Measurements from ENCODE around the gene PXDN.

PXDN gene

DNA sequence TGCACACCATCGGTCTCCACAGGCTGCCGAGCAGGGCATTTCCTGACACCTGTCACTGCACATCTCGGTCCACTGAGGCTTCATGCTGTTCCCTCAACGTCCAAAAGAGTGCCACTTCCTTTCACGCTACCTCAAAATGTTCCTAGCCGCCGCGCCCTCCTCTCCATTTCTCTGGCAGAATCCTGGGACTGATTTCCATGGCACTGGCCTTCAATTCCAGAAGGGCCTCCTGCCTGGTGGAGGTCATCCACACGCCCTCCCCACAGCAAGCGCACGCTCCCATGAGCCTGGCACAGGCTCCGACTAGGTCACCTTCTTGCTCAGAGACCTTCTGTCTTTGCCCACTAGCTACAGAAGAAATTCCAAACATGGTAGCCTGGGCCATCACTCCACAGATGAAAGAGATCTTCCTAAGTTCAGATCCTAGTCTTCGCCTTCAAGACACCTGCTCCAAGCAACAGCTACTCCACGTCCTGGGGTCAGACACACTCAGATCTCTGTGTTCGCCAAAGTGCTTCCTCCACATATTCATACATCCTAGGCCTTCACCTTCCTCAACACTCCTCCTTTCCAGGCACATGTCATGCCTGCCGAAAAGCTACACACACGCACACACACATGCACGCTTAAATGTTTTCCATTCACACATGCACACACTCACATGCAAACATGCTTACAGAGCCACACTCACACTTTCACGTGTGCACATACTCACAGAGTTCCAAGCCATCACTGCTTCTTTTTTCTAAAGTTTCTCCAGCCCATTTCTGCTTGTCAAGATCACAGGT, 94.0 kb downstream of the PXDN start:
- H3K36me3 ChIP-seq (ENCODE audit: insufficient read depth, low read length): peaks cover 63% of the 10 kb centered on the region
- no peaks in the 10 kb centered on the region for H3K27me3 ChIP-seq (ENCODE audit: control insufficient read depth, insufficient read depth, low read length)
- H3K4me1 ChIP-seq (ENCODE audit: control insufficient read depth, insufficient read depth, low read length): peaks cover 66% of the 10 kb centered on the region
- no peak overlapping the region for H3K4me2 ChIP-seq (ENCODE audit: low read length)
- no peak overlapping the region for H3K9ac ChIP-seq (ENCODE audit: low read depth, low read length)
- H3K9me3 ChIP-seq (replicated peaks; ENCODE audit: low read length): no peaks in the 10 kb centered on the region
- H3K4me3 ChIP-seq (ENCODE audit: low read length): no peak overlapping the region

DNA sequence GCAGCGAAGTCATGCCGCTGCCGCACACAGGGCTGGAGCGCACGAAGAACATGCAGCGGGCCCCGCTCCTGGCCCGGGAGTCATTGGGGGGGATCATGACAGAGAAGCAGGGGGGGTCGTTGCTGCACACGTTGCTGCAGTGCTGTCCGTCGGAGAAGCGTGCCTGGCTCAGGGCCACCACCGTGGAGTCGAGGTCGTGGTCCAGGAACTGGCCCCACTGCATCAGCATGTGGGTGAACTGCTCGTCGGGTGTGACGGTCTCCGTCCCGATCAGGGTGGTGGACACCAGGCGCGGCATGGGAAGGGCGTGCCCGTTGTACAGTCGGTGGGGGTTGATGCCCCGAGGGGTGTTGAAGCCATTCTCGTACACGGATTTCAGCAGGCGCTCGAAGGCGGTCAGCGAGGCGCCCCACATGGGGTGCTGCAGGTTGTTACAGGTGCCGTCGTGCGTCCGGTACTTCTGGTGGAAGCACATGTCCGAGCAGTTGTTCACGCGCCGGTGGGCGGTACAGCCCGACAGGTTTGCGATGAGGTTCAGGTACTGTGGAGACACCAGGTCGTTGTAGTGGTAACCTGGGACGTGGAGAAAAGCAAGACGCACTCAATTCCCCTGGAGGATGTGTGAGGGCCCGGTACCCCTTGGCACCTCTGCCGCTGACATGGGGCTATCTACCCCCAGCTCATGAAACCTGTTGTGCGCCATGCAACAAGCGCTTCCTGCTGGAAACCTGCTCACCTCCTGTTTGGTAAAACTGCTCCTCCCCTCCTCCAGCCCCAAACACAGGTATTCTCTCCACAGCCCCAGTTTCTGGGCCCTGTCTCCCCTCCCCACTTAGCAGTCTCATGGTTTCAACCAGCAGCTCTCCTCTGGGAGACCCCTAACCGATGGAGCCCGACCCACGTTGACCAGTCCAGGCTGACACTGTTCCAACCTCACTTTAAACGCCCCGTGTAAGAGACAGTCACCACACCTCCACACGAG, 94.9 kb downstream of the PXDN start:
- Histone ChIP-seq H3K36me3 (ENCODE audit: insufficient read depth, low read length) (peaks cover 64% of the 10 kb centered on the region), H3K4me3 (ENCODE audit: low read length) (no peak overlapping the region), H3K27me3 (ENCODE audit: control insufficient read depth, insufficient read depth, low read length) (no peaks in the 10 kb centered on the region), H3K4me2 (ENCODE audit: low read length) (no peak overlapping the region), H3K4me1 (ENCODE audit: control insufficient read depth, insufficient read depth, low read length) (peaks cover 58% of the 10 kb centered on the region), H3K9ac (ENCODE audit: low read depth, low read length) (no peak overlapping the region), H3K9me3 (replicated peaks; ENCODE audit: low read length) (no peaks in the 10 kb centered on the region)

DNA sequence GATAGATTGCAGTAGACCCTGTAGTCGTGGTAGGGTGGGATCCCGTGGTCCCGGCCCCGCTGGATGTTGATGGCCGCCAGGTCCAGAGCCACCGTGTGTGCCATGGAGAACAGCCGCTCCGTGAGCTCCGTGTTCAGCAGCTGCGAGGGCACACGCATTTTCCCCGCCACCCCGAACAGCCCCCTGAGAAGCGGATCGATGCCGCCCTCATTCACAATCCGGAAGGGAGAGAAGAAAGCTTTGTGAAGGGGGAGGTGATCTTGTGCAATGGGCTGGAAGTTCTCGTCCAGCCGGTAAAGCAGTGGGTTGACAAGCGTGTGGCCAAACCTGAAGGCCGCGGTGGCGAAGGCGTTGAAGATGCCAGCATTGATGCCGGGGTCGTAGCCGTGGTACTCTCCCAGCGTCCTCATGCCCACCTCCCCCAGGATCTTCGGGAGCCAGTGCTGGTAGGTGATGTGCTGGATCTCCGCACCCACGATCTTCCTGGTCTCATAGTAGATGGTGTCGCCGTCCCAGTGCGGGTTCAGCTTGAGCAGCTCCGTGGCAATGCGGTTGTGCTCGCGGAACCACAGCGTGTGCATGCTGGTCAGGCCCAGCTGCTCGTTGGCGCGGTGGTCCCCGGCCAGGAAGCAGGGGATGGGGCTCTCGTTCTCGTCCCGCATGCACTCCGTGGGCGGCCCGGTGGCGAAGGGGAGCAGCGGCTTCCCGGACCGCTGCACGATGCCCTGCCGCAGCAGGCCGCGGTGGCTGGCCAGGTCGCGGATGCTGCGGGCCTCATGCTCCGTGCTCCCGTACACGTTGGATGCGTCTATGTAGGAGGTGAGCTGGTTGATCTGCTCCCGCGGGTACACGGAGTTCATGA, 95.8 kb downstream of the PXDN start:
- H3K27me3 ChIP-seq (ENCODE audit: control insufficient read depth, insufficient read depth, low read length): no peaks in the 10 kb centered on the region
- peaks cover 71% of the 10 kb centered on the region for H3K36me3 ChIP-seq (ENCODE audit: insufficient read depth, low read length)
- no peaks in the 10 kb centered on the region for H3K9me3 ChIP-seq (replicated peaks; ENCODE audit: low read length)
- H3K4me2 ChIP-seq (ENCODE audit: low read length): no peak overlapping the region
- H3K4me1 ChIP-seq (ENCODE audit: control insufficient read depth, insufficient read depth, low read length): peaks cover 51% of the 10 kb centered on the region
- no peak overlapping the region for H3K9ac ChIP-seq (ENCODE audit: low read depth, low read length)
- no peak overlapping the region for H3K4me3 ChIP-seq (ENCODE audit: low read length)

DNA sequence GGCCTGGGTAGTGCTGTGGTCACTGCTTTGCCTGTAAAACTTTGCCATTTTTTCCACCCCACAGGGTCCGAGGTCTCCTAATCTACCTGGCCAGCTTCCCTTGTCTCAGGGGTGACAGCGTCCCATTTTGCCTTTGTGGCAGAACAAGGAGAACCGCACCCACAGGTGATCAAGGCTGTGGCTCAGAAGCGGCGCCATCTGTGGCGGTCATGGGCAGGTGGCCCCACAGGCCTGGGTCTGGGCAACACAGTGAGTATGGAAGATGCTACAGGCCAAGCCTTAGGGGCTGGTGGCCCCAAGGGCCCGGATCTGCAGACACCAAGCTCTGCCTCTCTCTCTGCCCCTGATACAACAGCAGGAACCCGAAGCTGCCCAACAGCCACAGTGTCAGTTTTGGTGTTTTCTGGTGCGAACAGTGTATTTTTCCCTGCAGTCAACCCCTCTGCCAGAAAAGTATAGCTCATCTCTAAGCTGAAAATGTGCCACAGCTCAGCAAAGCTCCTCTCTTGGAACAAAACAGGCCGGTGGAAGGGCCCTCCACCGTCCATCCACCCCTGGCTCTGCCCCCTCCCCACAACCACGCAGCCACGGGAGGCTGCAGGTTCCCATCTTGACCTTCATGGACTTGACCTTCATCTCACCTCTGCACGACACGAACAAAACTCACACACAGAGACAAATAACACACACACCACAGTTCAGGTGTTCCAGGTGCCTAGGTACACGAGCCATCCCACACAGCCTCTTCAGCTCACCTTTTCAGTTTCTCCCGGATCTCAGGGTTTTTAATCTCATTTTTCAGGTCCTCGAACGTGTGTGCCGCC, 96.7 kb downstream of the PXDN start:
- Histone ChIP-seq H3K9ac (ENCODE audit: low read depth, low read length) (no peak overlapping the region), H3K4me2 (ENCODE audit: low read length) (no peak overlapping the region), H3K36me3 (ENCODE audit: insufficient read depth, low read length) (peaks cover 79% of the 10 kb centered on the region), H3K9me3 (replicated peaks; ENCODE audit: low read length) (no peaks in the 10 kb centered on the region), H3K27me3 (ENCODE audit: control insufficient read depth, insufficient read depth, low read length) (no peaks in the 10 kb centered on the region), H3K4me1 (ENCODE audit: control insufficient read depth, insufficient read depth, low read length) (peaks cover 51% of the 10 kb centered on the region), H3K4me3 (ENCODE audit: low read length) (no peak overlapping the region)

DNA sequence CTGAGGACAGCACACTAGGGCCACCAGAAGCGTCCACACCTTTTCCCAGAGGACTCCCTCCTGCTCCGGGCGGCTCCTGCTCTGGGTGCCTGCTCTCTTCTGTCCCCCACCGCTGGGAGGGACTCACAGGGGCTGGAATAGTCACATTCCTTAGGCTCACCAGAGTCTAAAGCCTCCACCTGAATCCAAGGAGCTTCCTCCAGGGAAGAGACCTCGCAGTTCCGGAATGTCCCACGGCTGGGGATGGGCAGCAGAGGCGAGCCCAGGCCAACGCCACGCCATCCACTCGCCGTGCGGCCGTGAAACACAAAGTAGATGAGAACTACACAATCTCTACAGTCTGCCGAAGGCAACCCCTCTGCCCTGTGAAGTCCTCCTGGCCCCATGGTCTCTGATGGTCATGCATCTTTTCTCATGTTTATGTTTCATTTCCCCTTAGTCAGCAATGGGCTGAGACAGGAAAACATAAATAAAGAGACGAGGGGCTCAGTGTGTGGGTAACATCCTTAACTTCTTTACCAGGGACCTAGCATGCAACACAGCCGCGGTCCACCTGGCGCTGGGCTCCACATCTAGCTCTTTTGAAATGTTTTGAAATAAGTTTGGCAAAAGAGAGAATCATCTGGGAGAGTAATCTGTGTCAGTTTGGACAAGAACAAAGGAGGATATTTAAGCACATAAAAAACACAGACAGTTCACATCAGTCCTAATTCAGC, 98.4 kb downstream of the PXDN start:
- peak overlapping the region; percentile 47 for H3K4me2 ChIP-seq (ENCODE audit: low read length)
- H3K27me3 ChIP-seq (ENCODE audit: control insufficient read depth, insufficient read depth, low read length): no peaks in the 10 kb centered on the region
- H3K36me3 ChIP-seq (ENCODE audit: insufficient read depth, low read length): peaks cover 72% of the 10 kb centered on the region
- peak overlapping the region; percentile 22 for H3K9ac ChIP-seq (ENCODE audit: low read depth, low read length)
- no peak overlapping the region for H3K4me3 ChIP-seq (ENCODE audit: low read length)
- no peaks in the 10 kb centered on the region for H3K9me3 ChIP-seq (replicated peaks; ENCODE audit: low read length)
- H3K4me1 ChIP-seq (ENCODE audit: control insufficient read depth, insufficient read depth, low read length): peaks cover 47% of the 10 kb centered on the region

DNA sequence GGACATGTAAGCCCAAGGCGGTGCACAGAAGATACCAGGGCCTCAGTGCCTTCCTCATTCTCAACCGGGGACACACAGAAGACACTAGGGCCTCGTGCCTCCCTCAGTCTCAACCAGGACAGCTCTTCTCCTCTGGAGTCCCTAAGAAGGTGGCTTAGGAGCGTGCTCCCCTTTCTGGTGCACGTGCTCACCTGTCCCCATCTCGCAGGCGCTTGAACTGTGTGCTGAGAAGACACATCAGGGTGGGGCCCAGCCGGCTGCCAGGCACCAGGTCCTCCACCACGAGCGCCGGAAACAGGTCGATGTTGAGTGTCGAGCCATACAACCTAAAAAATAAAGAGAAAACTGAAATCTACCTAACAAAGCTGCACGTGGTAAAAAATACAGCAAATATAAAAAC, 99.9 kb downstream of the PXDN start:
- peaks cover 70% of the 10 kb centered on the region for H3K36me3 ChIP-seq (ENCODE audit: insufficient read depth, low read length)

DNA sequence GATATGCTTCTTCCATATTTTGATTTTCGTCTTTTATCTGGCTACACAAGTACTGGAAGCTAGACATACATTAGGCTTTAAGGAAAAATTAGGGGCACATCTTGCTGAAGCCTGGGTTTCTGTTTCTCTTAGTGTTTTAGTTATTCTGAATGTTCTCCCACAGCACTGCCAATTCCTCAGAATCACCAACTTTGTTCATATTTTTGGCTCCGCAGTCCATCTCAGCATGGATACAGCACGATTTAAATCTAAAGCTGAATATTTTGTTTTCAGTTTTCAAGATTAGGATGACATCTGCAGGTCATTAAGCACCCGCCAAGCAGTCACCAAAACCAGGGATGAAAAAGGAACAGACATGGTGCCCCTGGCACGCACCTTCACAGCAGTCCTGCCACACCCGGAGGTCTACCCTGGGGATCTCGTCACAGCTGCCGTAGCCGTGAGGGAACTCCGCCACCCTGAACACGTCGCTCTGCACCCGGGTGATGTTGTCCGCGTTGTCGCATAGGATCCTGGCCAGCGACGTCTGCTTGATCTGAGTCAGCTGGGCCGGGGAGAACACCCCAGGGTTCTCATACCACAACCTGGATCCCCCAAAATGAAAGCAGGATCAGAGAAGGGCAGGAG, 101.2 kb downstream of the PXDN start:
- Histone ChIP-seq H3K27me3 (ENCODE audit: control insufficient read depth, insufficient read depth, low read length) (no peaks in the 10 kb centered on the region), H3K4me3 (ENCODE audit: low read length) (peak overlapping the region; percentile 4), H3K9me3 (replicated peaks; ENCODE audit: low read length) (no peaks in the 10 kb centered on the region), H3K4me1 (ENCODE audit: control insufficient read depth, insufficient read depth, low read length) (peaks cover 46% of the 10 kb centered on the region), H3K9ac (ENCODE audit: low read depth, low read length) (peak overlapping the region; percentile 55), H3K4me2 (ENCODE audit: low read length) (peak overlapping the region; percentile 38), H3K36me3 (ENCODE audit: insufficient read depth, low read length) (peaks cover 70% of the 10 kb centered on the region)

More for the DNA sequence above, 99.9 kb downstream of the PXDN start:
- H3K4me2 ChIP-seq (ENCODE audit: low read length): no peak overlapping the region
- H3K9me3 ChIP-seq (replicated peaks; ENCODE audit: low read length): no peaks in the 10 kb centered on the region
- H3K27me3 ChIP-seq (ENCODE audit: control insufficient read depth, insufficient read depth, low read length): no peaks in the 10 kb centered on the region
- H3K4me1 ChIP-seq (ENCODE audit: control insufficient read depth, insufficient read depth, low read length): peaks cover 42% of the 10 kb centered on the region
- no peak overlapping the region for H3K9ac ChIP-seq (ENCODE audit: low read depth, low read length)
- H3K4me3 ChIP-seq (ENCODE audit: low read length): no peak overlapping the region

DNA sequence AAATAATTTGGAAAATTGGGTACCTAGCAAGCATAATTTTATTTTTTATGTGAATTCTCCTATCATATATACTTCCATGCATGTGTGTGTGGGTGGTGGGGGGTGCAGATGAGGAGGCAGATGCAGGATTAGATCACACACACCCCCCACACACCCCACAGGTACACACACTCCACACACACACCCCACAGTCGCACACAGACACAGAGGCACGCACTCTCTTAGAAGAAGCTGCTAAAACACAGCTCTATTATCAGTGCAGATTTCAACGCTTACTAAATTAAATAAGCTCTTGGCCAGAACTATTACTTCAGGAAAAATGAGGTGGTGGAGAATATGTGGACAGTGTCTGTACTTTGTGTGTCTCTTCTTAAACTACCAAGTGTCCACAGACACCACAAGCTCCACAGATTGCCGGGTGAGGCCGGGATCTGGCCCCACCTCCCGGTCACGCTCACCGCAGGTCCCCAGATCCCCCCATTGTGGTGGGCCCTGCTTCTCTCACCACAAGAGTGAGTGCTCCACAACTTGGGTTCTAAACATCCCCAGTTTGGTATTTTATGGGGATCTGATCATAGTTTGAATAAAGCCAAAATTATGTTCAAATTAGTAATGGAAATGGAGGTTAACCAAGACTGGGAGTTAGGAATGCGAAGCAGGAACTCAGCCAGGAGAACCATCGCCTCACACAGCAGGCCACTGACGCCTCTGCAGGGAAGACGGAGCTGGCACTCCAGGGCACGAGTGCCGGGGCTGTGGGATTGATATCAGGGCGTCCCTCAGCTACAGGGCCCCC, 102.1 kb downstream of the PXDN start:
- Histone ChIP-seq H3K27me3 (ENCODE audit: control insufficient read depth, insufficient read depth, low read length) (no peaks in the 10 kb centered on the region), H3K4me3 (ENCODE audit: low read length) (no peak overlapping the region), H3K4me1 (ENCODE audit: control insufficient read depth, insufficient read depth, low read length) (peaks cover 44% of the 10 kb centered on the region), H3K9me3 (replicated peaks; ENCODE audit: low read length) (no peaks in the 10 kb centered on the region), H3K9ac (ENCODE audit: low read depth, low read length) (peak overlapping the region; percentile 55), H3K4me2 (ENCODE audit: low read length) (peak overlapping the region; percentile 38), H3K36me3 (ENCODE audit: insufficient read depth, low read length) (peaks cover 68% of the 10 kb centered on the region)

DNA sequence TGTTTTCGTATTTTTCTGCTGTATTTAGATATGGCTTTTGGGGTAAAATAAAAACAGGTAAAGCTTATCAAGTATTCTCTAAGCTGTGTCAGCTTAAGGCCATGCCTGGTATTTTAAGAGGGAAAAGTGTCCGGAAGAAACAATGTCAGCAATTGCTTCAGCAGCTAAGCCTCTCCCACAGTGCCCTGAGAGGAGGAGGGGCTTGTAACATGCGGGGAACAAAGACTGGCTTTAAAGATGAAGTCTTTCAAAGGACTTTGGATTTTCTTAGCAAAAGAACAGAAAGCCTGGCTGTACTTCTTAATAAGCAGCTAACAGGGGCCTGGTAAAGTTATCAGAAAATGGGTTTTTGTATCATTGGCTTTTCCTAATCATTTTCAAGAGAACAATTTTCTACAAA, 102.8 kb downstream of the PXDN start:
- H3K9ac ChIP-seq (ENCODE audit: low read depth, low read length): peak overlapping the region; percentile 55
- H3K36me3 ChIP-seq (ENCODE audit: insufficient read depth, low read length): peaks cover 72% of the 10 kb centered on the region
- peaks cover 40% of the 10 kb centered on the region for H3K4me1 ChIP-seq (ENCODE audit: control insufficient read depth, insufficient read depth, low read length)
- H3K4me3 ChIP-seq (ENCODE audit: low read length): no peak overlapping the region
- no peaks in the 10 kb centered on the region for H3K9me3 ChIP-seq (replicated peaks; ENCODE audit: low read length)
- H3K27me3 ChIP-seq (ENCODE audit: control insufficient read depth, insufficient read depth, low read length): no peaks in the 10 kb centered on the region
- no peak overlapping the region for H3K4me2 ChIP-seq (ENCODE audit: low read length)
